ENCODE results near the gene ATXN1L.
"Not testable (repeated sequence)": the region's sequence is repeated elsewhere in the genome, so short reads cannot be mapped to it uniquely, and the experiment has no call there.

The ATXN1L gene

GRCh38 chr16:71904239-71904638 is 58.5 kb downstream of the ATXN1L start:
- no peak overlapping the region for H3K4me3 ChIP-seq (ENCODE audit: low read depth, low read length)
- no peak for TF ChIP-seq CTCF (IDR thresholded peaks at IDR 0.05; ENCODE audit: low read depth, low read length)

DNA sequence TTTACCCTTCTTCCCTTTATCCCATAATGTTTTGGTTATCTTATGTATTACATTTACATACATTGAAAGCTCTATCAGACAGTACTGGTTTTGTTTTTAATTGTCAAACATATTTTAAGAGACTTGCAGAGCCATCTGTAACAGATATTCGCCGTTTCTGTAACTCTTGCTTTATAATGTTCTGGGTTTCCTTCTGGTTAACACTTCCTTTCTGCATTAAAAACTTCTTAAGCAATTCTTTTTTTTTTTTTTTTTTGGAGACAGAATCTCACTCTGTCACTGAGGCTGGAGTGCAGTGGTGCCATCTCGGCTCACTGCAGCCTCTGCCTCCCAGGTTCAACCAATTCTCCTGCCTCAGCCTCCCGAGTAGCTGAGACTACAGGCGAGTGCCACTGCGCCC is 60.0 kb downstream of the ATXN1L start:
- H3K4me3 ChIP-seq (ENCODE audit: low read depth, low read length): not testable (repeated sequence)
